HG02623 (cell line): ENCODE results near the gene SYT1.

Experiments used
- ATAC-seq: cut with Tn5 transposase; IDR thresholded peaks from one replicate; pipeline ENCODE4 v1.9.1; 2021; ENCODE audit warnings: moderate library complexity; ENCODE audit not compliant: unreplicated experiment

SYT1 gene

GRCh38 chr12:78891646-78892353, 27.2 kb downstream of the SYT1 start:
- ATAC-seq: no peak

GRCh38 chr12:78898416-78898815, 33.8 kb downstream of the SYT1 start:
- ATAC-seq: no peak

- no peak for ATAC-seq
Observed at GRCh38 chr12:78914859-78915331, 50.3 kb downstream of the SYT1 start.

DNA sequence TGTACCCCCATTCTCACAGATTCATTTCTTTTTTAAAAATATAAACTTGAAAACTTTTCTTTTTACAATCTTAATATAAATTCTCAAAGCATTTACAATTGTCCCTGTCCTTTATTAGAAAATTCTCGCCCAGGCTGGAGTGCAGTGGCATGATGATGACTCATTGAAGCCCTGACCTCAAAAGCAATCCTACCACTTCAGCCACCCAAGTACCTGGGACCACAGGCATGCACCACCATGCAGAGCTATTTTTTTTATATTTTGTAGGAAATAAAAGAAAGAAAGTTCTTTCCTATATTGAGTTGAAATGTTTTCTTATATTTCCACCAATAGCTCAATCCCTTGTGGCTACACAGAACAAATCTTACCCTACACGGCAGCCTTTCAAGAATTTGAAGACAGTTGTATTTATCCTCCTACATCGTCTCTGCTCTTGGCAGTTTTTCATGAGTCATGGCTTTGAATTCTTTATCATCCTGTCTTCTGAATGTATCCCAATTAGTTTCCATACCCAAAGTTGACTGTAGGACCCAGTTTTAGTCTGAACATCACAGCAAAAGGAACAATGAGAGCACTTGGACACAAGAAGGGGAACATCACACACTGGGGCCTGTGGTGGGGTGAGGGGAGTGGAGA, 52.4 kb downstream of the SYT1 start:
- ATAC-seq: no peak

DNA sequence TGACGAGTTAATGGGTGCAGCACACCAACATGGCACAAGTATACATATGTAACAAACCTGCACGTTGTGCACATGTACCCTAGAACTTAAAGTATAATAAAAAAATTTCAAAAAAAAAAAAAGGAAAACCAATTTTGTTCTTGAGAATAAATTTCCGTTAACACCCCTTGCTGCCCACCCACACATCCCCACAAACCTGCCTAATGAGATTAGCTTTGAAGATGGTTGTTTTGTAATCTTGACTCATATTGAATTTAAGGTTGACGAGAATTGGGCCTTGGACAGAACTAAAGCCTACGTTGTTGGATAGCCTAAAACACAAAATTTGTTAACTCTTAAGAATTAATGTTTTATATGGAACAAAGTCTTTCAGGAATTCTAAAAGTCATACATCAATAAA, 52.9 kb downstream of the SYT1 start:
- no peak for ATAC-seq

DNA sequence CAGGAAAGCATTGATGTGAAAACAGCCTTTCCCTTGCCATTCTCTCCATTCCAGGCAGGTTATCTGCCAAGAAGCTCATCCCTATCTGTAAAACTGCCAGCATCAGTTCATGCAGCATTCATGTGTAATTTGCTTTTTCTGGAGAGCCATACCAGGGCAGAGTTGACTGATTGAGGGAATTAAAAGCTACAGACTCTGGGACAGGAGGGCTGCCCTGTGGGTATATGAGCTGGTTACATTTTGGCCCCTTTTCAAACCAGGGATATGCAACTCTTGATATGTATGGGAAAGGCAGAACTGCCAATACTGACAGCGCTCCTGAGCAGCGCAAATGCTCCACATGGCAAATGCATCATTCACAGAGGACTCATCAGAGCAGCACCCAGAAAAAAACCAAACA, 53.7 kb downstream of the SYT1 start:
- no peak for ATAC-seq

- no peak for ATAC-seq
Observed at GRCh38 chr12:78928200-78929074, 63.9 kb downstream of the SYT1 start.

GRCh38 chr12:78929075-78929418, 64.5 kb downstream of the SYT1 start:
- no peak for ATAC-seq

GRCh38 chr12:78931466-78931990, 67.0 kb downstream of the SYT1 start:
- no peak for ATAC-seq

- no peak for ATAC-seq
Observed at GRCh38 chr12:78933014-78933413, 68.4 kb downstream of the SYT1 start.

DNA sequence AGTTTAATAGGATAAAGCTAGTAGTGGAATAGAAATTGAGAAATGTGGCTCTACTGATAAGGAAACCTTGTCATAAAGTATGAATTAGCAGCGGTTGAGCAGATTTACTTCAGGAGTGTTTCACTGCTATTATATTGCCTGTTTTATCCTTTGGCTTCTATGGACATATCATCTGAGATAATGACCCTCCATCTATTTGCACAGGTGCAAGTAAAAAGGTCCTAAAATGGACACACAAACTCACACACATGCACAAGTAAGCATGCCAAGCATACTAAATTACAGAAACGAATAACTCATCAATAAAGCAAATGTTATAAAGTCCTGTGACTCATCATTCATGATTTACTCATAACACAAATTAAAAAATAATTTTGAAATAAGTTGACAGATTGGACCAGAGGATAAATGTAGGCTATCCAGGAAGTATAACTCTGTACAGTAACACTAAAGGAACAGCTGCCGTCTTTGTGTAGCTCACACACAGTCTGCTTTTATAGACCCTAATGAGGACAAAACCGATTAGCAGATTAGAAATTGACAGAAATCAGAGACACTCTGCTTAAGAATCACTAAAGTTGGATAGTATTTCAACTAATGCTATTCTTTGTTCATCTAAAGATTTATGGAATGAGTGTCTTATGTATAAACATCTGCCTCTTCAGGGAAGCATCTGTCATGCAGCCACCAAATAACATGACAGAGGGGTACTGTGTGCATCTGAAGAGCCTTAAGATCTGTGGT, 73.9 kb downstream of the SYT1 start:
- ATAC-seq: no peak

- ATAC-seq: no peak
Observed at GRCh38 chr12:78949532-78949931, 85.0 kb downstream of the SYT1 start.

DNA sequence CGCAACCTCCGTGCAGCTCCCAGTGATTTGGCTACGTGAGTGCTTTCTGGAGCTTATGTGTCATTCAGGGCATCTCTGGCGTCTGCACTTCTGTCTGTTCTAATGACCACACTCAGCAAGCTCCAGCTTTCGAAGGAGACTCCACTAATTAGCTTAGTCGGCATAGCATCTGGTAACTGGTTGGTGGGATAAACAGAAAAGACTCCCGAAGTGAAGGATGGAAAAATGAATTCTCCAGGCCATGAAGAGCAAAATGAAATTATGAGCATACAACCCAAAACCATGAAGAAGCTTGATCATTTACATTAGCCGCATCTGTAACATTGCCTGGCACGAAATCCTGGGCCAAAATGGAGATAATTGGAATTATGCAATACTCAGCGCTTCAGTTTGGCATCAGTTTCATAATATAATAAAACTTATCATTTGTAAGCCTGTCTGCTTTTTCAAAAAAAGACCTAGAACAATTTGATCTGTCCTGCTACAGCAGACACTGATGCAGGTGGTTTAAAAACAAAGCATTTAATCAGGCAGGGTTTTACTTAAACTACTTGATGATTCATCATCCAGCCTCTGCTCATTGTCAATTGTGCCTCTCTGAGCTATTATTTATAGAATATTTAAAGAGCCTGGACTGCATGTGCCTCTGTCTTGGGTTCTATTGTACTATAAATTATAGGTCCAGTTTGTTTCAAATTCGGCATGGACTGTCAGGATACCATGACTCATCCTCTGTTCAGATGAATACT, 87.4 kb downstream of the SYT1 start:
- no peak for ATAC-seq

DNA sequence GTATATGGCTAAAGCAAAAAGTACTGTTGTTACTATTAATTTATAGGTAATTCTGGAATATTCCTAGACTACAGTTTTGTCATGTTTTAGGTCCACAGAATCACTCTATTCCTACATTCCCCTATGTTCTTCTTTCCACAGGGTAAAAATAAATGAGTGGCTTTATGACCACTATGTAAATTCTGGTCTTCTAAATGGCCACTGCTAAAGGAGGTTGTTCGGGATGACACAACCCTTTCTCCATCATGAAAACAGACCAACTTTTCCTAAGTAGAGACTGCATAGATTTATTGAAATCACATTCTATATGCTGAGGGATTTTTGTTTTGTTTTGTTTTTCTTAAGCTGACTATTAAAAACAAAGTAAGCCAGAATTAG, 88.0 kb downstream of the SYT1 start:
- ATAC-seq: no peak

DNA sequence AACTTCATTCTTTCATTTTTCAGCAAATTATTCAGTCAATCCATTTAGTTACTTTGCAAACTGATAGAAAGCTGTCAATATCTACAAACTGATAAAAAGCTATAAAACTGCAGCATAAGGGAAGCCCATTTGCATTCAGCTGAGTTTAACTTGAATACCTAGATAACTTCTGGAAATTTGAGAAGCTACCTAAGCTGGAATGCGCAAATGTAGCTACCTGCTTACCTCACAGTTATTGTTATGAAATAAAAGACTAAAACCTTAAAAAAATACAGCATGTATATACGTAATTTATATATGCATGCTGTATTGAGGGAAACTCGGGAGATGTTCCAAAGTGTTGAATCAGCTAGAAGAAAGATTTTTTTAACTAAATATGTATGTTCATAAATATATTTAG, 94.4 kb downstream of the SYT1 start:
- ATAC-seq: no peak

DNA sequence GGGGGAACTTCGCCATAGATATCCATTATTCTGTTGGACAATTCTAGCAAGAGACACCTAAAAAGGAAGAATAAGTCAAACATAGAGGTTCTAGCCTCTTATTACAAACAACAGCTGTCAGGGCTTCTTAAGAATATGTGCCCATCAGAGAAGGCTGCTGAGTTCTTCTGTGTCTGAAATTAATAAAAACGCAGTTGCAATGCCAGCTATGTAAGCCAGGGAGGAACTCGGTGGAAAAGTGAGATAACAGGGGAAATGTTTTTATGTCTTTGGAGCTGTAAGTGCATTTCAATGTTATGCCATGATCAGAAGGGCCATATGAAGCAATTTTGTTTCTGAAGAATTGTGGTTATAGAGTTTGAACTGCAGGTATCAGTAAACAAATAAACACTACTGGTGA, 95.0 kb downstream of the SYT1 start:
- no peak for ATAC-seq

DNA sequence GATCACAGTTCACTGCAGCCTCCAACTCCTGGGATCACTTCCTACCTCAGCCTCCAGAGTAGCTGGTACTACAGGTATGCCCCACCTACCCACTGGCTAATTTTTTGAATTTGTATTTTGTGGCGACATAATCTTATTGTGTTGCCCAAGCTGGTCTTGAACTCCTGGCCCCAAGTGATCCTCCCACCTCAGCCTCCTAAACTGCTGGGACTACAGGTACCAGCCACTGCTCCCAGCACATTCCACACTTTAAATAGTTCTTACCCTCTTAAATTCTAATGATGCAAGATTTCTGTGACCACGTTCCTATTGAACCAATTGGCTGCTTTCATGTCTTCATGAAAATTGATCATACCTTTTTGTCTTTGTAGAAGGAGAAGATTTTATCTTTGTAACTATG, 96.6 kb downstream of the SYT1 start:
- ATAC-seq: no peak

DNA sequence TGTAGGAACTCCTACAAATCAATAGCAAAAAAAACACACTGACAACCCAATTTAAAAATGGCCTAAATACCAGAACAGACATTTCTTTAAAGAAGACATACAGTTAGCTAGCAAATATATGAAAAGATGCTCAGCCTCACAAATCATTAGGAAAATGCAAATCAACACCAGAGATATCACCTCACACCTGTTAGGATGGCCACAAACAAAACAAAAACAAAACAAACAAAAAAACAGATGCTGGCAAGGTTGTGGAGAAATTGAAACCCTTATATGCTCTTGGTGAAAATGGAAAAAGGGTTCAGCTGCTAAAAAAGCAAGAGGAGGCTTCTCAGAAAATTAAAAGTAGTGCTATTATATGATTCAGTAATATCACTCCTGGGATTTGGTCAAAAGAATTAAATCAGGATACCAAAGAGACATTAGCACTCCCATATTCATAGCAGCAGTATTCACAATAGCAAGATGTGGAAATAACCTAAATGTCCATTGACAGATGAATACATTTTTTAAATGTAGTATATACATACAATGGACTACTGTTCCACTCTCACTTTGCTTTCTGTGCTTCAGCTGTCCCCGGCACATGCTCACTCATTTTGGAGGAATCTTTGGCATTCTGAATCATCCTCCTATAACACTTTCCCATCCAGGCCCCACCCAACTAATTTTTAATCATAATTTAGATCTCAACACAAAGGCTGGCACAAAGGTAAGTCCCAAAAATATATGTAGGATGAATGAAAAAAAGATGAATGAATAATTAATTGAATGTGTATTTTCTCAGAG, 99.1 kb downstream of the SYT1 start:
- ATAC-seq: no peak

DNA sequence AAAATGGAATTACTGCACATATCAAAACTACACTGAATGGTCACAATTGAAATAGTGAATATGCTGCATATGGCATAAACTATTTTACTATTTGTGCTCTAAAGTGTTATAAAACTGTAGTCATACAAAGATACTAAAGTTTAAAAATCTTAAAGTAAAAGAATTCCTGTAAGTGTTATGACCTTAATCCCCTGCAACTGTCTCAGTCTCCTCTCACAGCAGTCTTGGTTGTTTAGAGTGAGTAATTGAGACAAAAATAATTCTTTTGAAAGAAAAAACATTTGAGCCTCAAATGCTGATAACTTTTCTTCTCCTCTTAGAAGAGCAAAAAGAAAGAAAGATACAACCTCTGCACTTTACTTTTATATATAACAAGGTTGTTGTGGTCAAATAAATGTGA, 99.9 kb downstream of the SYT1 start:
- ATAC-seq: no peak

DNA sequence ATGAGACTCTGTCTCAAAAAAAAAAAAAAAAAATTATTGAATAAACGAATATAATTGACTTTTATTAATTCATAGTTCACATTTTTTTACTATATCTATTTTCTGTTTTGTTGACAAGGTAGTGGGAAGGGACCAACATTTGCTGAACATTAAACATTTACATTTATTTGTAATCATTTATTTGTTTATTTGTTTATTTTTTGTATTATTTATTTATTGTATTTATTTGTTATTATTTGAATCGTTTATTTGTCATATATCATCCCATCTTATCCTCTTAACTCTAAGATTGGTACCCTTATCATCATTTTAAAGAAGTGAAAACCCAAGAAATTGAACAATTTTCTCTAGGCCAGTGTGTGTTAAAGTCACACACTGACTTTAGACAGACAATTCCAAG, 101.5 kb downstream of the SYT1 start:
- no peak for ATAC-seq
